ENCODE results near the gene E2F6.
A peak's percentile ranks its signal among the peaks of the same experiment; 100 is the strongest.

The E2F6 gene

GRCh38 chr2:11435036-11435435 lies 30.9 kb downstream of the E2F6 start:
- TF ChIP-seq RAD21 (IDR thresholded peaks at IDR 0.05; ENCODE audit: low read depth) (no peak), CREB1 (IDR thresholded peaks at IDR 0.05; ENCODE audit: low read depth) (no peak), EGR1 (IDR thresholded peaks at IDR 0.05) (no peak), USF1 (IDR thresholded peaks at IDR 0.05) (no peak), FOXM1 (IDR thresholded peaks at IDR 0.05; ENCODE audit: borderline replicate concordance, low read depth) (no peak), NFIC (IDR thresholded peaks at IDR 0.05) (no peak), TCF12 (IDR thresholded peaks at IDR 0.05; ENCODE audit: low read depth) (no peak), EP300 (IDR thresholded peaks at IDR 0.05; ENCODE audit: borderline replicate concordance) (no peak), REST (IDR thresholded peaks at IDR 0.05; ENCODE audit: low read depth) (no peak), YY1 (IDR thresholded peaks at IDR 0.05; ENCODE audit: low read depth) (no peak), CEBPB (IDR thresholded peaks at IDR 0.05) (no peak), TEAD4 (IDR thresholded peaks at IDR 0.05) (no peak), TAF1 (IDR thresholded peaks at IDR 0.05; ENCODE audit: low read depth) (no peak), ZBTB7A (IDR thresholded peaks at IDR 0.05; ENCODE audit: low read depth) (no peak), MAX (IDR thresholded peaks at IDR 0.05) (no peak)

GRCh38 chr2:11434443-11434842 lies 31.5 kb downstream of the E2F6 start:
- peak; percentile 12; the same call in 1 of the 2 replicates for TF ChIP-seq CEBPB (IDR thresholded peaks at IDR 0.05)
- TF ChIP-seq MAX (IDR thresholded peaks at IDR 0.05): no peak
- TF ChIP-seq FOXM1 (IDR thresholded peaks at IDR 0.05; ENCODE audit: borderline replicate concordance, low read depth): no peak

GRCh38 chr2:11433822-11434221 lies 32.1 kb downstream of the E2F6 start:
- TF ChIP-seq NFIC (IDR thresholded peaks at IDR 0.05): no peak
- TF ChIP-seq YY1 (IDR thresholded peaks at IDR 0.05; ENCODE audit: low read depth): no peak
- TF ChIP-seq FOXM1 (IDR thresholded peaks at IDR 0.05; ENCODE audit: borderline replicate concordance, low read depth): no peak
- TF ChIP-seq EP300 (IDR thresholded peaks at IDR 0.05; ENCODE audit: borderline replicate concordance): no peak

- TF ChIP-seq MAX (IDR thresholded peaks at IDR 0.05) (no peak), YY1 (IDR thresholded peaks at IDR 0.05; ENCODE audit: low read depth) (no peak), NFIC (IDR thresholded peaks at IDR 0.05) (no peak), TAF1 (IDR thresholded peaks at IDR 0.05; ENCODE audit: low read depth) (no peak), RAD21 (IDR thresholded peaks at IDR 0.05; ENCODE audit: low read depth) (no peak), CEBPB (IDR thresholded peaks at IDR 0.05) (no peak), TCF12 (IDR thresholded peaks at IDR 0.05; ENCODE audit: low read depth) (no peak), TEAD4 (IDR thresholded peaks at IDR 0.05) (no peak), CREB1 (IDR thresholded peaks at IDR 0.05; ENCODE audit: low read depth) (no peak), EGR1 (IDR thresholded peaks at IDR 0.05) (no peak), USF1 (IDR thresholded peaks at IDR 0.05) (no peak), ZBTB7A (IDR thresholded peaks at IDR 0.05; ENCODE audit: low read depth) (no peak), REST (IDR thresholded peaks at IDR 0.05; ENCODE audit: low read depth) (no peak), EP300 (IDR thresholded peaks at IDR 0.05; ENCODE audit: borderline replicate concordance) (no peak)
Measured at GRCh38 chr2:11430729-11431128, 35.2 kb downstream of the E2F6 start.

GRCh38 chr2:11427224-11427623 lies 38.7 kb downstream of the E2F6 start:
- TF ChIP-seq CREB1 (IDR thresholded peaks at IDR 0.05; ENCODE audit: low read depth): no peak
- TF ChIP-seq ZBTB7A (IDR thresholded peaks at IDR 0.05; ENCODE audit: low read depth): no peak
- no peak for TF ChIP-seq TEAD4 (IDR thresholded peaks at IDR 0.05)
- TF ChIP-seq TAF1 (IDR thresholded peaks at IDR 0.05; ENCODE audit: low read depth): no peak
- no peak for TF ChIP-seq YY1 (IDR thresholded peaks at IDR 0.05; ENCODE audit: low read depth)
- TF ChIP-seq TCF12 (IDR thresholded peaks at IDR 0.05; ENCODE audit: low read depth): no peak
- TF ChIP-seq MAX (IDR thresholded peaks at IDR 0.05): no peak
- no peak for TF ChIP-seq USF1 (IDR thresholded peaks at IDR 0.05)
- TF ChIP-seq REST (IDR thresholded peaks at IDR 0.05; ENCODE audit: low read depth): no peak
- no peak for TF ChIP-seq CEBPB (IDR thresholded peaks at IDR 0.05)
- no peak for TF ChIP-seq EGR1 (IDR thresholded peaks at IDR 0.05)
- no peak for TF ChIP-seq EP300 (IDR thresholded peaks at IDR 0.05; ENCODE audit: borderline replicate concordance)
- no peak for TF ChIP-seq RAD21 (IDR thresholded peaks at IDR 0.05; ENCODE audit: low read depth)
- no peak for TF ChIP-seq FOXM1 (IDR thresholded peaks at IDR 0.05; ENCODE audit: borderline replicate concordance, low read depth)
- TF ChIP-seq NFIC (IDR thresholded peaks at IDR 0.05): no peak

All from Ishikawa (cell line).